ENCODE measurements around the gene ZNF521. TPM values are rescaled to one million over a fixed set of nuclear protein-coding genes. Genes with fewer than 3 reads are reported as not detected.

ZNF521 gene
- total and polyA plus RNA-seq, 10 donors = 2.9 to 136 (median 71.8) TPM

DNA sequence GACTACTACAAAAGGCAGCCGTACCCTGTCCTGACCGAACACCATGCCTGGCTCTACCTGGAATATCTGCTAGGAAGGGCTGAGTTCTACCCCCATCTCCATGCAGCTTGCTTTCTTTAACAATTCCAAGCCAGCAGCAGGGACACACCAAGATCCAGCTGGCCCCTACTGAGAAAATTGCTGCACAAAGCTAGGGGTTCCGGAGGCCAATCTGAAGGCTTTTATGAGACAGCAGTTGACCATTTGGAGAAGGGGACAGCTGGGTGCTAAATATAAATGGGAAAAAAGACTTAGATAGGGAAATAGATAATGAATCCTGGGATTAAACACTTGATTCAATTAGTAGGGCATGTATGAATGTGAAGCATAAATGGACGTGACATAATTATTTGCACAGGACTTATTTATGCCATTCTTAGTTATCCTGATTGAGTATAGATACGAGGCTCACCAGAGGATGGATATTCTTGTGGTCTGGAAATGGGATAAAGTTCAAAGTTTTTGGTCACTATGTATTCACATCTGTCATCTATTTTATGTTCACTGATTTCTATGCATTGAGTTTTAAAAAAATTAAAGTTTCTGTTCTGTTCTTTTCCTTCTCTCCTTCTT is 204.0 kb downstream of the ZNF521 start:
- TF ChIP-seq POLR2AphosphoS5 (IDR thresholded peaks at IDR 0.05) (no peak), POLR2A (IDR thresholded peaks at IDR 0.05) (no peak)
- TF ChIP-seq, protein P1, sequence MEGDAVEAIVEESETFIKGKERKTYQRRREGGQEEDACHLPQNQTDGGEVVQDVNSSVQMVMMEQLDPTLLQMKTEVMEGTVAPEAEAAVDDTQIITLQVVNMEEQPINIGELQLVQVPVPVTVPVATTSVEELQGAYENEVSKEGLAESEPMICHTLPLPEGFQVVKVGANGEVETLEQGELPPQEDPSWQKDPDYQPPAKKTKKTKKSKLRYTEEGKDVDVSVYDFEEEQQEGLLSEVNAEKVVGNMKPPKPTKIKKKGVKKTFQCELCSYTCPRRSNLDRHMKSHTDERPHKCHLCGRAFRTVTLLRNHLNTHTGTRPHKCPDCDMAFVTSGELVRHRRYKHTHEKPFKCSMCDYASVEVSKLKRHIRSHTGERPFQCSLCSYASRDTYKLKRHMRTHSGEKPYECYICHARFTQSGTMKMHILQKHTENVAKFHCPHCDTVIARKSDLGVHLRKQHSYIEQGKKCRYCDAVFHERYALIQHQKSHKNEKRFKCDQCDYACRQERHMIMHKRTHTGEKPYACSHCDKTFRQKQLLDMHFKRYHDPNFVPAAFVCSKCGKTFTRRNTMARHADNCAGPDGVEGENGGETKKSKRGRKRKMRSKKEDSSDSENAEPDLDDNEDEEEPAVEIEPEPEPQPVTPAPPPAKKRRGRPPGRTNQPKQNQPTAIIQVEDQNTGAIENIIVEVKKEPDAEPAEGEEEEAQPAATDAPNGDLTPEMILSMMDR (IDR thresholded peaks at IDR 0.05 in 8 of 11, conservative IDR thresholded peaks at IDR 0.05 in 3 of 11) = no peak
- intact Hi-C loops (cut with DNase I; ENCODE audit: low total_unique reads) = no loop called here
- WGBS, 5 donors = 86 to 96% (median 91%) methylated on average over 5 of the region's 5 CpGs
- no peak for DNase-seq
- Histone ChIP-seq H3K9me3 (no peaks in the 10 kb centered on the region), H3K4me1 (peaks cover 0 to 9% (median 0%) of the 10 kb centered on the region in 6 donors), H3K36me3 (no peaks in the 10 kb centered on the region), H3K4me3 (no peak overlapping the region), H3K27ac (no peak overlapping the region), H3K27me3 (replicated peaks in 1 of 7) (no peaks in the 10 kb centered on the region)

DNA sequence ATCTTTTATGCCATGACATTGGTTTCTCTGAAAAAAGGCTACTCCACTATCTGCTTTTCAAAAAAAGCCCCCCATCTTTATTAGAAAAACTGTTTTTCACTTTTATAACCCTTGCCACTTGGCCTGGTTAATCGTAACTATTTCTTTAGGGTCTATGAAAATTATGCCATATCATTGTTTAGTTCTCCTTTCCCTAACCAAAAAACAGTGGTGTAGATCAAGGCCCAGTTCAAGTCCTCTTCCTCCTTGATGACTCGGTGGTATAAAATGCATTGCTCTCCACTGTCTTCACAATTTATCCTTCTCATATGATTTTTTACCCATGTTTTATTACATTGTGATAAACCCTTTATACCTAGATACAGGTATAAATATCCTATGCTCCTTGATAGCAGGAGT is 205.5 kb downstream of the ZNF521 start:
- Histone ChIP-seq H3K27ac (peak overlapping the region in 1 of 8 donors; percentile 16), H3K36me3 (no peaks in the 10 kb centered on the region), H3K4me1 (peaks cover 0 to 9% (median 0%) of the 10 kb centered on the region in 6 donors), H3K27me3 (replicated peaks in 1 of 7) (no peaks in the 10 kb centered on the region), H3K4me3 (no peak overlapping the region), H3K9me3 (no peaks in the 10 kb centered on the region)
- intact Hi-C loops (cut with DNase I; ENCODE audit: low total_unique reads) = no loop called here
- 29 to 58% (median 38%) methylated on average over 2 of the region's 2 CpGs for WGBS, 5 donors
- DNase-seq = no peak
- TF ChIP-seq POLR2AphosphoS5 (IDR thresholded peaks at IDR 0.05) (no peak), POLR2A (IDR thresholded peaks at IDR 0.05) (no peak)
- TF ChIP-seq, protein P1 (IDR thresholded peaks at IDR 0.05 in 8 of 11, conservative IDR thresholded peaks at IDR 0.05 in 3 of 11) = no peak

DNA sequence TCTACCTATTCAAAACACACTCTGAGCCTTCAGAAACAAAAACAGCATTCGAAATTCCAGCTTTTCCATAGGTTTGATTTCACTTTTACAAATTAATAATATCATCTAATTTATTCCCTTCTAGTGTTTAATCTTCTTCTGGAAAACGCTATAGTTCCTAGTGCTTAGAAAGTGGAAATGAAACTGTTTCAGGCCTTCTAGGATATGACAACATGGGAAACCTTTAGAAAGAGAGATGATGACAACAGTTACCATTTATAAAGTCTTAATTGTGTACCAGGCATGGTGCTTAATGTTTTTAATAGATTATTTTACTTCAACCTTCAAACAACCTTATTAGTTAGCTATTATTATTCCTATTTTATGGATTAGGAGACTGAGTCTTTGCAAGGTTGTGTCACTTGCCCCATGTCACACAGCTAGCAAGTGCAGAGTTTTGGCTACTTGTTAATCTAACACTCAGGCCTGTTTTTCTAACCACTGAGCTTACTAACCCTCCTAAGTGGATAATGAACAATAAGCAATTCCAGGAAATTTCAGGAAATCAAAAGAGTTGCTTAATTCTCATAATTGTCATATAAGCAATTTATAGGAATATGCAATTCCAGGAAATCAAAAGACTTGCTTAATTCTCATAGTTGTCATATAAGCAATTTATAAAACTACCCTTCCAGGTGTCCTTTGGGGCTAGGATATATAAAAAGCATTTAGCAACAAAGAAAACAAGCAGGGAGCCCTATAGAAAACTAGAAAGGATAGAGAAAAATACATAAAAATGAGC is 206.0 kb downstream of the ZNF521 start:
- DNase-seq = no peak
- Histone ChIP-seq H3K36me3 (no peaks in the 10 kb centered on the region), H3K27ac (peak overlapping the region in 1 of 8 donors; percentile 16), H3K4me1 (peaks cover 0 to 13% (median 0%) of the 10 kb centered on the region in 6 donors), H3K4me3 (no peak overlapping the region), H3K27me3 (replicated peaks in 1 of 7) (no peaks in the 10 kb centered on the region), H3K9me3 (no peaks in the 10 kb centered on the region)
- TF ChIP-seq POLR2AphosphoS5 (IDR thresholded peaks at IDR 0.05) (no peak), POLR2A (IDR thresholded peaks at IDR 0.05) (no peak)
- TF ChIP-seq, protein P1 (IDR thresholded peaks at IDR 0.05 in 8 of 11, conservative IDR thresholded peaks at IDR 0.05 in 3 of 11) = no peak
- WGBS, 5 donors = 54 to 73% (median 60%) methylated on average over 2 of the region's 2 CpGs
- intact Hi-C loops (cut with DNase I; ENCODE audit: low total_unique reads) = no loop called here

DNA sequence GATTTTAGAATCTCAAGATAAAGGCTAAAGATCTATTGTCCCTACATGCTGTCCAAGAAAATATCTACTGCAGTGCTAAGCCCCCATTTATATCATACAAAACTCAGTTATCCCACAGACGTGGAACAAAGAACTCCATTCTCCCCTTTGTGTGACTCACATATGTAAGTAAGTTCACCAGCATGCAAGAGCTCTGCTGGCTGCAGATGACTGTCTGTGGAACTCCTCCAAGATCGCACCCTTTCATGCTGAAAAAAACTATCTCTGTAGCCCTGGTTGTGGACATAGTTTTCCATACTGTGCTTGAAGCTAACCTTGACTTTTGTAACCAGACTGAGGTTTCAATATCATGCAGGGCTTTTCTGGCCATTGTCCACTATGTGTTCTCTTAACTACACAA is 207.1 kb downstream of the ZNF521 start:
- no peak for TF ChIP-seq POLR2A (IDR thresholded peaks at IDR 0.05)
- TF ChIP-seq, protein P1 (IDR thresholded peaks at IDR 0.05 in 8 of 11, conservative IDR thresholded peaks at IDR 0.05 in 3 of 11) = no peak
- no peak for TF ChIP-seq POLR2AphosphoS5 (IDR thresholded peaks at IDR 0.05)
- WGBS, 5 donors = 63 to 76% (median 66%) methylated on average over 2 of the region's 2 CpGs
- Histone ChIP-seq H3K36me3 (no peaks in the 10 kb centered on the region), H3K9me3 (no peaks in the 10 kb centered on the region), H3K4me3 (no peak overlapping the region), H3K4me1 (peaks cover 0 to 22% (median 3%) of the 10 kb centered on the region in 6 donors), H3K27me3 (replicated peaks in 1 of 7) (no peaks in the 10 kb centered on the region), H3K27ac (no peak overlapping the region)
- DNase-seq = no peak
- intact Hi-C loops (cut with DNase I; ENCODE audit: low total_unique reads) = no loop called here
